ENCODE measurements around the gene WDR72. TPM values are rescaled to one million over a fixed set of nuclear protein-coding genes. Genes with fewer than 3 reads are reported as not detected.

Gene WDR72
- total and polyA plus RNA-seq, 12 donors, result 0.09 TPM; not detected in 11

DNA sequence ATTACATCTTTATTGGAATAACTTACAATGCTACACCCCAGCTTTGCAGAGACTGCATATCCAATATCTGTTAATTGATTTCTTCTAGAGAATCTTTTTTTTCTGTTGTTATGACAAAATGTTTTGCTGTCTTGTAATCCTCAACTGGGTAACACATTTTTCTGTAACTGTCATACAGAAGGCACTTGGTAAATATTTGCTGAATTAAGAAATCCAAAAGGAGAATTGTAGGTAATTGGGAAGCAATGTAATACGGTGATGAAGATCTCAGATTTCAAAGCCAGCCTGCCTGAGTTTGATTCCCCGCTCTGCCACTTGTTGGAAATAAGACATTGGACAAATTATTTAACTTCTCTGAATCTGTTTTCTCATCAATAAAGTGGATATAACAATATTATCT lies 169.1 kb downstream of the WDR72 start:
- intact Hi-C loops (cut with DNase I), result no loop called here

DNA sequence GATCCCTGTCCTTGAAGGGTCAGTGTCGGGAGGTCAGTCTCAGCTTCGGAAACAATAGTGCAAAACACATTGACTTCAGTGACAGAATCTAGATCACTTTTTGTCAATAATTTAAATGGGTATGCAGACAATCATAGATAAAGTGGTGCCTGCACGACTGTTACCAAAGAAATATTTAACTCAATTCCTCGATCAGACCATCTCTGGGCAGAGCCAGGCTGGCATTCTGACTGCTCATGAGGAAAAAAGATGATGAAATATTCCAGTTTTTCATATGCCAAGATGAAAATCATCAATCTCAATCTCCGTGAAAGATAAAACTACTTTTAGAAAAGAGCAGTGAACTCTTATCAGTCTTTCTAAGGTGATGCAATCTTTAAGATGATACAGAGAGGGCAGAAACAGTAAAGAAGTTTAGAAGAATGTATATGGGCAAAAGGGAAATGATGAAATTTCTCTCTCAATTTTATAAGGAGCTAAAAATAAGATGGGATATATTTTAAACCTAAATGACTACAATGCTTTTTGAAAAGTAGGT lies 169.9 kb downstream of the WDR72 start:
- Histone ChIP-seq H3K9me3 (no peaks in the 10 kb centered on the region), H3K36me3 (no peaks in the 10 kb centered on the region), H3K27me3 (no peaks in the 10 kb centered on the region), H3K4me3 (no peak overlapping the region), H3K27ac (no peak overlapping the region), H3K4me1 (no peaks in the 10 kb centered on the region)
- WGBS, 2 donors, result 65 to 76% methylated on average over 5 of the region's 5 CpGs
- DNase-seq (no peak), ATAC-seq (no peak)
- intact Hi-C loops (cut with DNase I), result no loop called here
- TF ChIP-seq, protein P1, sequence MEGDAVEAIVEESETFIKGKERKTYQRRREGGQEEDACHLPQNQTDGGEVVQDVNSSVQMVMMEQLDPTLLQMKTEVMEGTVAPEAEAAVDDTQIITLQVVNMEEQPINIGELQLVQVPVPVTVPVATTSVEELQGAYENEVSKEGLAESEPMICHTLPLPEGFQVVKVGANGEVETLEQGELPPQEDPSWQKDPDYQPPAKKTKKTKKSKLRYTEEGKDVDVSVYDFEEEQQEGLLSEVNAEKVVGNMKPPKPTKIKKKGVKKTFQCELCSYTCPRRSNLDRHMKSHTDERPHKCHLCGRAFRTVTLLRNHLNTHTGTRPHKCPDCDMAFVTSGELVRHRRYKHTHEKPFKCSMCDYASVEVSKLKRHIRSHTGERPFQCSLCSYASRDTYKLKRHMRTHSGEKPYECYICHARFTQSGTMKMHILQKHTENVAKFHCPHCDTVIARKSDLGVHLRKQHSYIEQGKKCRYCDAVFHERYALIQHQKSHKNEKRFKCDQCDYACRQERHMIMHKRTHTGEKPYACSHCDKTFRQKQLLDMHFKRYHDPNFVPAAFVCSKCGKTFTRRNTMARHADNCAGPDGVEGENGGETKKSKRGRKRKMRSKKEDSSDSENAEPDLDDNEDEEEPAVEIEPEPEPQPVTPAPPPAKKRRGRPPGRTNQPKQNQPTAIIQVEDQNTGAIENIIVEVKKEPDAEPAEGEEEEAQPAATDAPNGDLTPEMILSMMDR (IDR thresholded peaks at IDR 0.05), result no peak

More for the DNA sequence above, 169.1 kb downstream of the WDR72 start:
- 80 to 81% methylated on average over 2 of the region's 2 CpGs for WGBS, 2 donors
- TF ChIP-seq, protein P1 (IDR thresholded peaks at IDR 0.05), result no peak
- no peak for ATAC-seq
- no peak overlapping the region for H3K4me3 ChIP-seq
- H3K4me1 ChIP-seq, result no peaks in the 10 kb centered on the region
- no peaks in the 10 kb centered on the region for H3K27me3 ChIP-seq
- no peaks in the 10 kb centered on the region for H3K36me3 ChIP-seq
- DNase-seq, result no peak
- H3K27ac ChIP-seq, result no peak overlapping the region
- H3K9me3 ChIP-seq, result no peaks in the 10 kb centered on the region

DNA sequence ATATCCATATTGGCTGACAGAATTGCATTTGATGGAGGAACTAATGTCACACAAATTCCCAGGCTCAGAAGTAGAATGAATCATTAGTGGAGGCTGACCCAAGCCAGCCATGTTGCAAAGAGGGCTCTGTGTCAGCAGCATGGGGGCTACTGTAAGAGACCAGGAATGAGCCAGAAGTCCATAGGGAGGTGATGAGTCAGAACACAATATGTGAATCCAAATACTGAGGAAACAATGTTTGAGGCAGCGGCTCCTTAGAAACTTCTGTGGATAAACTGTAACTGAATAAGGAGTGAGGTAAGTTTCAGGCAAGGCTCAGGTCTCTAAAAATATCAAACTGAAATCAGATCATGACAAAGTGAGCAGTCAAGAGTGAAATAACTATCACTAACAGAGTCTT lies 170.7 kb downstream of the WDR72 start:
- Histone ChIP-seq H3K27me3 (no peaks in the 10 kb centered on the region), H3K4me3 (no peak overlapping the region), H3K9me3 (no peaks in the 10 kb centered on the region), H3K36me3 (no peaks in the 10 kb centered on the region), H3K4me1 (no peaks in the 10 kb centered on the region), H3K27ac (no peak overlapping the region)
- intact Hi-C loops (cut with DNase I), result no loop called here
- ATAC-seq (no peak), DNase-seq (no peak)
- WGBS, 2 donors, result 77 to 81% methylated on average over 1 of the region's 1 CpG
- TF ChIP-seq, protein P1 (IDR thresholded peaks at IDR 0.05), result no peak

DNA sequence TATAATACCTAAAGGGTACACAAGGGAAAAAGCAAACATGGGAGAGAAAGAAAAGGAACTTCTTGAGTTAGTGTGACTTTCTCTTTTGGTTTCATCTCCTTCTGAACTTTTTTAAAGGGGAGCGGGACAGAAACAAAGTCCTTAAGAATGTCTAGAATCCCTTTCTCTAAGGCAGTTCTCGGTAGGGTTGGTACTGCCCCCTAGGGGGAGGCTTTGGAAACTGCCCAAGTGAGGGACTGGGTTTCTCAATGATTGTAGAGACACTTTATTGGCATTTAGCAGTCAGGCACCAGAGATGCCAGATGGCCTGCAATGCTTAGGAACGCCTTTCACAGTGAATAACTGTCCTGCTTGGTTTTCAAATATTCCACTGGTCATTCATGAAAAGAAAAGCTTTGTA lies 172.7 kb downstream of the WDR72 start:
- 32 to 41% methylated on average over 3 of the region's 3 CpGs for WGBS, 2 donors
- intact Hi-C loops (cut with DNase I), result no loop called here
- TF ChIP-seq, protein P1 (IDR thresholded peaks at IDR 0.05), result peak in 2 of 9 donors; percentile 12 to 37
- H3K36me3 ChIP-seq, result no peaks in the 10 kb centered on the region
- H3K4me3 ChIP-seq, result no peak overlapping the region
- H3K9me3 ChIP-seq, result no peaks in the 10 kb centered on the region
- DNase-seq (no peak), ATAC-seq (no peak)
- peaks cover 0 to 4% (median 0%) of the 10 kb centered on the region in 7 donors for H3K27me3 ChIP-seq
- H3K27ac ChIP-seq, result no peak overlapping the region
- no peaks in the 10 kb centered on the region for H3K4me1 ChIP-seq

All from heart right ventricle (tissue), 16 donors.